SHP77 treated with DMSO at 0.1 percent for 48 hours (cell line): Measurements from ENCODE around the gene FSHR.

Experiments
- DNase-seq: peaks from one replicate; lab custom pipeline; 2025; lab: John Stamatoyannopoulos, UW

The FSHR gene

GRCh38 chr2:48954935-48955334 lies 199.4 kb downstream of the FSHR start:
- DNase-seq = no peak

GRCh38 chr2:48954311-48954710 lies 200.0 kb downstream of the FSHR start:
- no peak for DNase-seq

DNA sequence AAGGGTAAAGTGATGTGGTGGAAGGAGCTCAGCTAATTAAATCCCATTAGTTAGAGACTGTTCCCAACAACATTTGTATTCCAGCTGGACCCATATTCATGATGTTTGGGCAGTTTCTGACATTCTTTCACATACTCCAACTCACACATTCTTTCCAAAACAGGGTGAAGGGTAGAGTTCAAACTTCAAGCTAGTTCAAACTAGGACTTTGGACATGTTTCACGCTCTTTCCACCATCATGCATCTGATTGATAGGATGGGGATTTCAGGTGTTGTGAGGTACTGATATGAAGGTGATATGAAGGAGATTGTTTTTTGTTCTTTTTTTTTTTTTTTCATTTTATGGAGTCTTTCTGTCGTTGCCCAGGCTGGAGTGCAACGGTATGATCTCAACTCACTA lies 201.7 kb downstream of the FSHR start:
- no peak for DNase-seq

GRCh38 chr2:48952143-48952542 lies 202.2 kb downstream of the FSHR start:
- no peak for DNase-seq

GRCh38 chr2:48948400-48949125 lies 205.8 kb downstream of the FSHR start:
- no peak for DNase-seq

- DNase-seq = peak; percentile 49
Observed at GRCh38 chr2:48946449-48947048, 207.8 kb downstream of the FSHR start.

- no peak for DNase-seq
Observed at GRCh38 chr2:48944956-48945355, 209.4 kb downstream of the FSHR start.

DNA sequence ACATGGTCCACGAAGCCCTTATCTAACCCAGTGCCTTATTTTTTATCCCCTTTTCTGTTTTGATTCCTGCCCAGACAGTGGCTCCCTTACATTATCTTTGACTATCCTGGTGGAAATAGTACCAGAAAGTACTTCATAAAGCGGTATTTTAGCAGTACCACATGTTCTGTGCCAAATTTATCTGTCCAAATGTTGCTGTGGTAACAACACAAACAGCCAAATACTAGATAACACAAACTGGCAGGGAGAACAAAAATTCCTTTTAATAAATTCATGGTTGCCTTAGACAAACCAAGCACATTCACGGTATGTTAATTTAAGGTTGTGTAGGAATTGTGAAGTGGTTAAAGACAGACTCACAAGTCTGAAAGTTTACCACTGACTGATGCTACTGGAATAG lies 210.9 kb downstream of the FSHR start:
- no peak for DNase-seq

- no peak for DNase-seq
Observed at GRCh38 chr2:48941908-48942307, 212.4 kb downstream of the FSHR start.

GRCh38 chr2:48941456-48941855 lies 212.9 kb downstream of the FSHR start:
- DNase-seq = no peak

GRCh38 chr2:48940606-48941005 lies 213.7 kb downstream of the FSHR start:
- DNase-seq = no peak

DNA sequence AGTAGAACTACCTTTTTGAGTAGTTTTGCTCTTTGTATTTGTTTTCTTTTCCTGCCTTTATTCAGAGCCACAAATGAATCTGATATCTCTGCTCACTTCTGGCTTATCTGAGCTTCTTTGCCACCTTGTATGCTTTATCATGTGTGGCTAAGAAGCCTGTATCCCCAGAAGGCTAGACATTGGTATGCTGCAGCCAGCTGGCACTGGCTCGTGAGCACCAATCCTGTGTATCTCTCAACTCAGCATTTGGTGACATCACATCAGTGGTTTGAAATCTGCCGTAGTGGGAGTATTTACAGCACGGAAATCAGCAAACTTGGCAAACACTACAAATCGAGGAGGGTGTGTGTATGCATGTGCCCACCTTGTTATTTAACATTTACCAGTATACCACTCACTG lies 215.1 kb downstream of the FSHR start:
- no peak for DNase-seq

DNA sequence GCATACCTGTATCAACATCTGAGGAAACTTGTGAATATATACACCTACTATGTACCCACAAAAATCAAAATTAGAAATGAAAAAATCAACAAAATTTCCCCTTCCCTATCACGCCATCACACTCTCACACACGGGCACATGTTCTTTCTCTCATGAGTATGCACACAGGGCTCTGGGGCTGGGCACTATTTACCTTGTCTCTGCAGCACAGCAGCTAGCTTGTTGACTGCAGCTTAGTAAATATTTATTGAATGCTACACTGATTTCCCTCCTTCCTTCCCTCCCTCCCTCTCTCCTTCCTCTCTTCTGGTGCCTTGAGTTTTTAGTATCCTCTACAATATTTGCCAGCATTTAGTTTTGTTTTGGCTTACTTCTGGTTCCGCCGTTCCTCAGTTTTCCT lies 216.1 kb downstream of the FSHR start:
- DNase-seq = no peak

- no peak for DNase-seq
Observed at GRCh38 chr2:48934807-48935206, 219.5 kb downstream of the FSHR start.

DNA sequence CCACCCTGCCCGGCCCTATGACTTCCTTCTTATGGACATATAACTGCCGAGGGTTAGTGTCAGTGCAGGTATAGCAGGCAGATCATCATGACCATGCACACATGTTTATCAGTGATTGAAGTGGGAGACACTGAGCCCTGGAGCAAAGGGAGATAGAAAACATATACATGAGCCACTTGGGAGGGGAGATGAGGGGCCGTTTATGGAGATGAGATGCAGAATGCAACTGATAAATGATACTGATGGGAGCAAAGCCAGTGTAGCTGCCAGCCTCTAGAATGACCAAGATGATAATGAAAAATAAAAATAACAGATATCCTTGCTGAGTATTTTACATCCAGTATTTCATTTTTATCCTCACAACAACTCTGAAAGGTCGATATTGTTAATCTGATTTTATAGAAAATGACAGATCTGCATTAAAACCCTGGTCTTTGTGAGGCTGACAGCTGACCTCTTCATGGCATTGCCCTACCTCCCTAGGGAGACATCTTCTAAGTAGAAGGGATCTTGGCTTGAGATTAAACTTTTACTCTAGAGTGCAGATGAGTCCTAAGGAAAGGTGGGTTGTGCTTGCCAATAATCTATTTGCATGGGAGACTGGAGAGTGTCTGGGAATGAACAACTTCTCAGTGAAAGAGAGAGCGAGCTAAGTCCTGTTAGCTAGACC lies 220.4 kb downstream of the FSHR start:
- DNase-seq = no peak

- DNase-seq = no peak
Observed at GRCh38 chr2:48932667-48933066, 221.6 kb downstream of the FSHR start.

GRCh38 chr2:48929571-48930301 lies 224.6 kb downstream of the FSHR start:
- DNase-seq = no peak

DNA sequence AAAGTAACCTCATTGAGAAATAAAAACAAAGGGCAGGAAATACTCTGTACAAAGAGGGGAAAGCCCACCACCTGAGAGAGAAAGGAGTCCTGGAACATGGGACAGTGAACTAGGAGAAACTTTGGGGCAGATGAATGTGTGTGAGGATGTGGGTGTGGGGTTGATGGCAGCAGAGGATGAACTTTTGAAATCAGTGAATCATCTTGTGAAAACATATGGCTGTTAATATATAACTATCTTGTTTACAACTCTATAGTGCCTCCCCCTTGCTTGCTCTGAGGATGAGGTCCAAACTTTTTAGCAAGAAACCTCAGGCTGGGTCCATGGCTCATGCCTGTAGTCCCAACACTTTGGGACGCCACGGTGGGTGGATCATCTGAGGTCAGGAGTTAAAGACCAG lies 227.0 kb downstream of the FSHR start:
- DNase-seq = no peak

DNA sequence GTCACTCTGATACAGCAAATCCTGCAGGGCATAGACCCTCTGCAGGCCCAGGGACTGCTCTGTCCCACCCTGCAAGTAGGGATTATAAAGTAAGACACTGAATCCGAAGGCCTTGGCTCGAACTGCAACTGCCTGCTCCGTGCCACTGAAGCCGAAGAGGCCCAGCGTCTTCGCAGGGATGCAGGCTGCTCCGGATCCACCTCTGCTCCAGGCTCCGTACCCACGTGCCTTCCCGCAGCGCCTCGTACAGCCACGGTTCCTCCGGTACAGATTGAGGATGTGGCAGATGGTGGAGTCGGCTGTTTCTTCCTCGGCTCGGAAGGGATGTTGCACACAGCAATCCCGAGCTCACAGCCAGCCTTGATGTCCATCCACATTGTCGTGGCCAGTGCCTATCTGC lies 238.4 kb downstream of the FSHR start:
- DNase-seq = no peak

DNA sequence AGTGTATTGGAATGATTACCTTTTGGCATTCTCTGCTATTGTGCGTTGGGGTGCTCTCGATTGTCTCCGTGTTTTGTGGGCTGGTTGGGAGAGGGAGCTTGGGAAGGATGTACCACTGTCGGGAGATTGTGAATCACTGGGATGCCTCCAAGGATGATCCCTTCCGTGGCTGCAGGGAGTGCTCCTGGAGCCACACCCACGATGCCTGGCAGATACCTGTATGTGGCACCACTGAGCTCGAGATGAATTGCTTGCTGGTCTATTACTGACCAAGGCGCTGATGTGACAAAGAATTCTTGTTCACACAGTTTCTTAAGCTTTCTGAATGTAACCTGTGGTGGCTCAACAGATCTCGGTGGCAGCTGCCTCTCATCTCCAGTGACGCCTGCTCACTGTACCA lies 239.1 kb downstream of the FSHR start:
- DNase-seq = no peak

DNA sequence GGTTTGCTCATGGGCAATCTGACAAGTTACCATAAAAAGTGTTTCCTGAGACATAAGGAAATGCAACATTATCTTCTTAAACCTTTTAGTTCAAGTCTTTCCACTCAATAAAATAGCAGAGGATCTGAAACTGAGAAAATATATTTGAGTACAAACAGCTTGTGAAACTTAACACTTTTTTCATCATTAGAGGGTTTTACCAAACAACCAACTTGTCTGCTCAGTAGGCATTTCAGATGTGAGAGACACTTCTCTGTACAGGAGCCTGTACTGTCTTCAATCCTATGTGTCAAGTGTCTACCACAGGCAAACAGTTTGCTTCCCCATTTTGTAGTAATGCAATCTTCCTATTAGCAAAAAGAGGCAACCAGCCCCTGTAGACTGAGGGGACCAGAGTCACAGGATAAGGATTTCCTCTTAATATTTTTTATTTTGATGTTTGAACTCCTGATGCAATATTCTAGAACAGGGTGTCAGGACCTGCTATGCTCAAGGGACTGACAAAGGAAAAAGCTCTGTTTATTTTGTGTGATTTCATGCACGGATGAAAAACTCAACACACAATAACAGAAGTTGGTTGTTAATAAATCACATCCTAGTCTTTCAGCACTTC lies 239.7 kb downstream of the FSHR start:
- no peak for DNase-seq
